ENCODE measurements around the gene AGXT. TPM values are rescaled to one million over a fixed set of nuclear protein-coding genes. Genes with fewer than 3 reads are reported as not detected.

The AGXT gene
- total RNA-seq, 1 experiment from 2014 or later: 0.34 TPM

GRCh38 chr2:240889601-240890560 is 21.3 kb downstream of the AGXT start:
- ChIA-PET RAD21 (ENCODE audit: low non-redundant PET in 1 of 2, low total read pairs in 2 of 2, uncharacterized antibody in 2 of 2, unreplicated experiment in 2 of 2) (no interaction called here), CTCF (no interaction called here), POLR2A (no interaction called here)
- BruUV-seq (replicated peaks): no TSS peak
- Histone ChIP-seq H2AFZ (ENCODE audit: low read depth, low read length, poor library complexity, severe bottlenecking) (no peak overlapping the region), H3K79me2 (ENCODE audit: insufficient read depth, low read length) (no peaks in the 10 kb centered on the region), H3K9me3 (ENCODE audit: control insufficient read depth in 1 of 2, insufficient read depth in 1 of 2, low read depth in 1 of 2, low read length in 2 of 2) (no peaks in the 10 kb centered on the region), H3K4me3 (replicated peaks in 1 of 2; ENCODE audit: low read depth in 1 of 2, low read length in 2 of 2) (no peak overlapping the region), H3K27ac (ENCODE audit: low read depth, low read length) (no peak overlapping the region), H3K4me1 (ENCODE audit: control insufficient read depth in 1 of 2, insufficient read depth in 2 of 2, low read length in 2 of 2) (peaks cover 14 to 33% of the 10 kb centered on the region in 2 experiments), H3K9ac (ENCODE audit: low read length) (no peak overlapping the region), H3K36me3 (ENCODE audit: control insufficient read depth in 1 of 2, insufficient read depth in 2 of 2, low read length in 2 of 2) (no peaks in the 10 kb centered on the region), H3K9me2 (ENCODE audit: insufficient read depth) (no peaks in the 10 kb centered on the region), H4K20me1 (ENCODE audit: insufficient read depth) (no peaks in the 10 kb centered on the region), H3K27me3 (ENCODE audit: insufficient read depth, low read length) (no peaks in the 10 kb centered on the region), H3K4me2 (ENCODE audit: low read length) (no peak overlapping the region)
- TF ChIP-seq EZH2phosphoT487 (IDR thresholded peaks at IDR 0.05; ENCODE audit: borderline replicate concordance) (no peak), EZH2 (IDR thresholded peaks at IDR 0.05) (no peak), SRF (IDR thresholded peaks at IDR 0.05; ENCODE audit: low read depth) (no peak), ZNF274 (IDR thresholded peaks at IDR 0.05; ENCODE audit: low read depth, low read length) (no peak), POLR2A (IDR thresholded peaks at IDR 0.05; ENCODE audit: borderline replicate concordance, extremely low read depth, insufficient read depth, insufficient read length) (no peak), EGR1 (IDR thresholded peaks at IDR 0.05; ENCODE audit: low read depth) (no peak), POLR2AphosphoS5 (IDR thresholded peaks at IDR 0.05; ENCODE audit: low read depth, low read length) (no peak), FOSL1 (IDR thresholded peaks at IDR 0.05; ENCODE audit: low read depth) (no peak), RAD21 (IDR thresholded peaks at IDR 0.05; ENCODE audit: low read depth) (no peak), ATF3 (IDR thresholded peaks at IDR 0.05) (no peak), JUND (IDR thresholded peaks at IDR 0.05) (no peak)
- TF ChIP-seq, protein P1, sequence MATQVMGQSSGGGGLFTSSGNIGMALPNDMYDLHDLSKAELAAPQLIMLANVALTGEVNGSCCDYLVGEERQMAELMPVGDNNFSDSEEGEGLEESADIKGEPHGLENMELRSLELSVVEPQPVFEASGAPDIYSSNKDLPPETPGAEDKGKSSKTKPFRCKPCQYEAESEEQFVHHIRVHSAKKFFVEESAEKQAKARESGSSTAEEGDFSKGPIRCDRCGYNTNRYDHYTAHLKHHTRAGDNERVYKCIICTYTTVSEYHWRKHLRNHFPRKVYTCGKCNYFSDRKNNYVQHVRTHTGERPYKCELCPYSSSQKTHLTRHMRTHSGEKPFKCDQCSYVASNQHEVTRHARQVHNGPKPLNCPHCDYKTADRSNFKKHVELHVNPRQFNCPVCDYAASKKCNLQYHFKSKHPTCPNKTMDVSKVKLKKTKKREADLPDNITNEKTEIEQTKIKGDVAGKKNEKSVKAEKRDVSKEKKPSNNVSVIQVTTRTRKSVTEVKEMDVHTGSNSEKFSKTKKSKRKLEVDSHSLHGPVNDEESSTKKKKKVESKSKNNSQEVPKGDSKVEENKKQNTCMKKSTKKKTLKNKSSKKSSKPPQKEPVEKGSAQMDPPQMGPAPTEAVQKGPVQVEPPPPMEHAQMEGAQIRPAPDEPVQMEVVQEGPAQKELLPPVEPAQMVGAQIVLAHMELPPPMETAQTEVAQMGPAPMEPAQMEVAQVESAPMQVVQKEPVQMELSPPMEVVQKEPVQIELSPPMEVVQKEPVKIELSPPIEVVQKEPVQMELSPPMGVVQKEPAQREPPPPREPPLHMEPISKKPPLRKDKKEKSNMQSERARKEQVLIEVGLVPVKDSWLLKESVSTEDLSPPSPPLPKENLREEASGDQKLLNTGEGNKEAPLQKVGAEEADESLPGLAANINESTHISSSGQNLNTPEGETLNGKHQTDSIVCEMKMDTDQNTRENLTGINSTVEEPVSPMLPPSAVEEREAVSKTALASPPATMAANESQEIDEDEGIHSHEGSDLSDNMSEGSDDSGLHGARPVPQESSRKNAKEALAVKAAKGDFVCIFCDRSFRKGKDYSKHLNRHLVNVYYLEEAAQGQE (IDR thresholded peaks at IDR 0.05; ENCODE audit: low read depth): no peak
- TF ChIP-seq, protein P2, sequence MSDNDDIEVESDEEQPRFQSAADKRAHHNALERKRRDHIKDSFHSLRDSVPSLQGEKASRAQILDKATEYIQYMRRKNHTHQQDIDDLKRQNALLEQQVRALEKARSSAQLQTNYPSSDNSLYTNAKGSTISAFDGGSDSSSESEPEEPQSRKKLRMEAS (IDR thresholded peaks at IDR 0.05): no peak
- intact Hi-C loops (cut with micrococcal nuclease): no loop called here
- DNase-seq (ENCODE audit: low read depth, low spot score) (no peak), ATAC-seq (no peak)
